Testis (tissue), 2 donors: Measurements from ENCODE around the gene TEAD2.

Experiments
- POLR2A ChIP-seq: fragments of 450-650 bp; IDR thresholded peaks from one replicate; pipeline ENCODE4 v1.6.1; 2017; ENCODE audit warnings: antibody characterized with exemption, mild to moderate bottlenecking, moderate library complexity
- TF ChIP-seq, protein P1 (sequence below), 3 experiments: fragments of 450-650 bp in 2 of 3; fragments of 200-600 bp in 1 of 3; sonication (generic) in 1 of 3; IDR thresholded peaks; one replicate each; pipeline ENCODE4 v1.5.1; 2016 to 2019; ENCODE audit warnings: antibody characterized with exemption in 3 of 3, mild to moderate bottlenecking in 2 of 3, moderate library complexity in 1 of 3

DNA sequence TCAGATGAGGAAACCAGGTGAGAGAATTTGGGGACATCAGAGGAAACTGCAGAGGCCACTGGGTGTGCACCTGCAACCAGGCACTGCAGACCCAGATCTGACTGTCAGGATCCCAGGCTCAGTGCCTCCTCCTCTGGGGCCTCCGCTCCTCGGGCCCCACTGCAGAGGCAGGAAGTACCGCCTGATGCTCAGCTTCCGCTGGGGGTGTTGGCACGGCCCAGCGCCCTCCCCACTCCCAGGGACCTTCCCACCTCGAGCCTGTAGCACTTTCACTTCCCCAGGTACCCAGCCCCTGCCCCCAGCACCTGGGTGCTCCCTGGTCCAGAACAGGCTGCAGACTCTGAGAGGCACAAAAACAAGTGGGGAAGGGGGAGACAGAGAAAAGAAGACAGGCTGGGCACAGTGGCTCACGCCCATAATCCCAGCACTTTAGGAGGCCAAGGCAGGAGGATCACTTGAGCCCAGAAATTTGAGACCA lies 28.4 kb downstream of the TEAD2 start:
- TF ChIP-seq, protein P1, sequence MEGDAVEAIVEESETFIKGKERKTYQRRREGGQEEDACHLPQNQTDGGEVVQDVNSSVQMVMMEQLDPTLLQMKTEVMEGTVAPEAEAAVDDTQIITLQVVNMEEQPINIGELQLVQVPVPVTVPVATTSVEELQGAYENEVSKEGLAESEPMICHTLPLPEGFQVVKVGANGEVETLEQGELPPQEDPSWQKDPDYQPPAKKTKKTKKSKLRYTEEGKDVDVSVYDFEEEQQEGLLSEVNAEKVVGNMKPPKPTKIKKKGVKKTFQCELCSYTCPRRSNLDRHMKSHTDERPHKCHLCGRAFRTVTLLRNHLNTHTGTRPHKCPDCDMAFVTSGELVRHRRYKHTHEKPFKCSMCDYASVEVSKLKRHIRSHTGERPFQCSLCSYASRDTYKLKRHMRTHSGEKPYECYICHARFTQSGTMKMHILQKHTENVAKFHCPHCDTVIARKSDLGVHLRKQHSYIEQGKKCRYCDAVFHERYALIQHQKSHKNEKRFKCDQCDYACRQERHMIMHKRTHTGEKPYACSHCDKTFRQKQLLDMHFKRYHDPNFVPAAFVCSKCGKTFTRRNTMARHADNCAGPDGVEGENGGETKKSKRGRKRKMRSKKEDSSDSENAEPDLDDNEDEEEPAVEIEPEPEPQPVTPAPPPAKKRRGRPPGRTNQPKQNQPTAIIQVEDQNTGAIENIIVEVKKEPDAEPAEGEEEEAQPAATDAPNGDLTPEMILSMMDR (IDR thresholded peaks at IDR 0.05): no peak
- TF ChIP-seq POLR2A: no peak
